GM12801 (cell line): ENCODE measurements around the gene VPS13D.

Source experiments
- CTCF ChIP-seq: IDR thresholded peaks from one replicate; pipeline ENCODE4 v1.5.1; 2011; ENCODE audit warnings: control low read depth; ENCODE audit not compliant: insufficient read length; ENCODE audit errors: extremely low read depth

Gene VPS13D

GRCh38 chr1:12245733-12246132 lies 15.9 kb downstream of the VPS13D start:
- no peak for TF ChIP-seq CTCF

- no peak for TF ChIP-seq CTCF
These were observed 16.8 kb downstream of the VPS13D start for GRCh38 chr1:12246584-12246983.

GRCh38 chr1:12249181-12249580 lies 19.4 kb downstream of the VPS13D start:
- TF ChIP-seq CTCF, result no peak

GRCh38 chr1:12249748-12250147 lies 19.9 kb downstream of the VPS13D start:
- TF ChIP-seq CTCF, result no peak

- no peak for TF ChIP-seq CTCF
These were observed 21.6 kb downstream of the VPS13D start for GRCh38 chr1:12251442-12251841.

GRCh38 chr1:12255913-12256312 lies 26.1 kb downstream of the VPS13D start:
- TF ChIP-seq CTCF, result no peak

- no peak for TF ChIP-seq CTCF
These were observed 28.4 kb downstream of the VPS13D start for GRCh38 chr1:12258272-12258671.

GRCh38 chr1:12269351-12269750 lies 39.5 kb downstream of the VPS13D start:
- TF ChIP-seq CTCF, result no peak
